ENCODE data around the gene XRCC4. TPM values are rescaled to one million over a fixed set of nuclear protein-coding genes. Genes with fewer than 3 reads are reported as not detected.

Gene XRCC4
- total RNA-seq, 1 experiment from 2014 or later, result 10.8 TPM

DNA sequence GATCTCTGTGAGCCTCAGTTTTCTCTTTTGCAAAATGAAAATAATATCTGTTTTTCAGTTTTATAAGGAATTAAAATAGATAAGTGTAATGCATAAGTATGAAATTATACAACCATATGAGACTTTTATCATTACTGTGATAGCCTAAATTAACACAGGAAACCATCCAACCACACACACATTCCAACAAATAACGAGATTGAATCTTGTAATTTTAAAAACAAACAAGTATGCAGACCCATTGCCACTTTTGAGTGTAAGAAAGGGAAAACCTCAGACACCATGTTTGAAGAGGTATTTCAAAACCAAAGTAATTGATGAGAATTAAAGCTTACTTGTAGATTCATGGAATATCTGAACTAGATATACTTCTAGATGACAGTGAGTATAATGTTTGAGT lies 32.0 kb downstream of the XRCC4 start:
- H3K56ac ChIP-seq (ENCODE audit: insufficient read length, low read depth, low read length), result no peak overlapping the region
- H3K27ac ChIP-seq (ENCODE audit: insufficient read length, low read depth, low read length), result no peak overlapping the region
- no peak overlapping the region for H2BK12ac ChIP-seq (ENCODE audit: insufficient read length, low read depth, low read length)
- H3K18ac ChIP-seq (ENCODE audit: insufficient read length, low read depth, low read length), result no peak overlapping the region
- H3K4me2 ChIP-seq (ENCODE audit: insufficient read depth, insufficient read length, low read length), result no peak overlapping the region
- no peak overlapping the region for H3K4ac ChIP-seq (ENCODE audit: low read depth, low read length)
- no peak overlapping the region for H2AK5ac ChIP-seq (ENCODE audit: insufficient read length, low read length)
- no peak overlapping the region for H3T11ph ChIP-seq (ENCODE audit: low read length)
- no peaks in the 10 kb centered on the region for H3K79me2 ChIP-seq (ENCODE audit: insufficient read depth, low read length)
- H4K8ac ChIP-seq (replicated peaks; ENCODE audit: insufficient read length, low read depth, low read length), result no peak overlapping the region
- Mint-ChIP-seq H3K4me3 (no peak overlapping the region), H3K27me3 (ENCODE audit: low read depth) (no peaks in the 10 kb centered on the region), H3K9me3 (peaks cover 21 to 23% of the 10 kb centered on the region in 2 experiments), H3K36me3 (ENCODE audit: insufficient read depth in 1 of 3, low read depth in 3 of 3) (peaks cover 22 to 29% (median 24%) of the 10 kb centered on the region in 3 experiments), H3K27ac (no peak overlapping the region), H3K4me1 (no peaks in the 10 kb centered on the region)
- H2BK5ac ChIP-seq (ENCODE audit: insufficient read length, low read length), result no peak overlapping the region
- no peak overlapping the region for H2AFZ ChIP-seq (ENCODE audit: low read length)
- H2BK15ac ChIP-seq (ENCODE audit: low read depth, low read length), result no peak overlapping the region
- H3K23me2 ChIP-seq (ENCODE audit: insufficient read length, low read depth, low read length, poor library complexity, severe bottlenecking), result no peaks in the 10 kb centered on the region
- TF ChIP-seq, protein P1, sequence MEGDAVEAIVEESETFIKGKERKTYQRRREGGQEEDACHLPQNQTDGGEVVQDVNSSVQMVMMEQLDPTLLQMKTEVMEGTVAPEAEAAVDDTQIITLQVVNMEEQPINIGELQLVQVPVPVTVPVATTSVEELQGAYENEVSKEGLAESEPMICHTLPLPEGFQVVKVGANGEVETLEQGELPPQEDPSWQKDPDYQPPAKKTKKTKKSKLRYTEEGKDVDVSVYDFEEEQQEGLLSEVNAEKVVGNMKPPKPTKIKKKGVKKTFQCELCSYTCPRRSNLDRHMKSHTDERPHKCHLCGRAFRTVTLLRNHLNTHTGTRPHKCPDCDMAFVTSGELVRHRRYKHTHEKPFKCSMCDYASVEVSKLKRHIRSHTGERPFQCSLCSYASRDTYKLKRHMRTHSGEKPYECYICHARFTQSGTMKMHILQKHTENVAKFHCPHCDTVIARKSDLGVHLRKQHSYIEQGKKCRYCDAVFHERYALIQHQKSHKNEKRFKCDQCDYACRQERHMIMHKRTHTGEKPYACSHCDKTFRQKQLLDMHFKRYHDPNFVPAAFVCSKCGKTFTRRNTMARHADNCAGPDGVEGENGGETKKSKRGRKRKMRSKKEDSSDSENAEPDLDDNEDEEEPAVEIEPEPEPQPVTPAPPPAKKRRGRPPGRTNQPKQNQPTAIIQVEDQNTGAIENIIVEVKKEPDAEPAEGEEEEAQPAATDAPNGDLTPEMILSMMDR (conservative IDR thresholded peaks at IDR 0.05), result no peak
- H3K4me1 ChIP-seq (ENCODE audit: insufficient read depth, low read length), result no peaks in the 10 kb centered on the region
- H4K20me1 ChIP-seq (ENCODE audit: control insufficient read depth, insufficient read depth, insufficient read length), result no peaks in the 10 kb centered on the region
- no peak overlapping the region for H3K9ac ChIP-seq (ENCODE audit: extremely low read depth, insufficient read length, low read length)
- H3K27me3 ChIP-seq (ENCODE audit: insufficient read depth, low read length), result no peaks in the 10 kb centered on the region
- no peaks in the 10 kb centered on the region for H3K79me1 ChIP-seq (ENCODE audit: insufficient read depth, low read depth, low read length, poor library complexity, severe bottlenecking)
- H4K5ac ChIP-seq (ENCODE audit: insufficient read length, low read depth, low read length), result no peak overlapping the region
- H2BK120ac ChIP-seq (ENCODE audit: low read depth, low read length, poor library complexity, severe bottlenecking), result no peak overlapping the region
- DNase-seq, result no peak
- H3K23ac ChIP-seq (ENCODE audit: insufficient read length, low read depth, low read length), result no peak overlapping the region
- no peaks in the 10 kb centered on the region for H3K9me3 ChIP-seq (ENCODE audit: control insufficient read depth, low read depth, low read length)
- no CpG with 5 or more reads among the region's 1 CpG for WGBS (ENCODE audit: extremely low coverage, insufficient read length, low lambda C conversion rate)
- no peak overlapping the region for H3K14ac ChIP-seq (ENCODE audit: insufficient read depth, low read length)
- H2BK20ac ChIP-seq (ENCODE audit: low read depth, low read length, poor library complexity, severe bottlenecking), result no peak overlapping the region
- H4K91ac ChIP-seq (ENCODE audit: insufficient read length, low read depth, low read length), result no peak overlapping the region
